ENCODE measurements around the gene IL13.
"Not testable (repeated sequence)": the region's sequence is repeated elsewhere in the genome, so short reads cannot be mapped to it uniquely, and the experiment has no call there.

DNA sequence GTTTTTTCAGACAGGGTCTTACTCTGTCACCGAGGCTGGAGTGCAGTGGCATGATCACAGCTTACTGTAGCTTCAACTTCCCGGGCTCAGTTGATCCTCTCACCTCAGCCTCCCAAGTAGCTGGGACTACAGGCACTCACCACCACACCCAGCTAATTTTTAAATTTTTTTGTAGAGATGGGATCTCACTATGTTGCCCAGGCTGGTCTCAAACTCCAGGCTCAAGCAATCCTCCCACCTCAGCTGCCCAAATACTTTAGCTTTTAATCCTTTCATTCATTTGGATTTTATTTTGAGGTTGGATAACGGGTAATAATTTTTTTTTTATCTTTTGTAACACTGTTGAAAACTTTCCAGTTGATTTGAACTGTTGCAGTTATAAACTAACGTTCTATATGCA, 24.4 kb upstream of the IL13 start:
- TF ChIP-seq, protein P1, sequence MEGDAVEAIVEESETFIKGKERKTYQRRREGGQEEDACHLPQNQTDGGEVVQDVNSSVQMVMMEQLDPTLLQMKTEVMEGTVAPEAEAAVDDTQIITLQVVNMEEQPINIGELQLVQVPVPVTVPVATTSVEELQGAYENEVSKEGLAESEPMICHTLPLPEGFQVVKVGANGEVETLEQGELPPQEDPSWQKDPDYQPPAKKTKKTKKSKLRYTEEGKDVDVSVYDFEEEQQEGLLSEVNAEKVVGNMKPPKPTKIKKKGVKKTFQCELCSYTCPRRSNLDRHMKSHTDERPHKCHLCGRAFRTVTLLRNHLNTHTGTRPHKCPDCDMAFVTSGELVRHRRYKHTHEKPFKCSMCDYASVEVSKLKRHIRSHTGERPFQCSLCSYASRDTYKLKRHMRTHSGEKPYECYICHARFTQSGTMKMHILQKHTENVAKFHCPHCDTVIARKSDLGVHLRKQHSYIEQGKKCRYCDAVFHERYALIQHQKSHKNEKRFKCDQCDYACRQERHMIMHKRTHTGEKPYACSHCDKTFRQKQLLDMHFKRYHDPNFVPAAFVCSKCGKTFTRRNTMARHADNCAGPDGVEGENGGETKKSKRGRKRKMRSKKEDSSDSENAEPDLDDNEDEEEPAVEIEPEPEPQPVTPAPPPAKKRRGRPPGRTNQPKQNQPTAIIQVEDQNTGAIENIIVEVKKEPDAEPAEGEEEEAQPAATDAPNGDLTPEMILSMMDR (IDR thresholded peaks at IDR 0.05): not testable (repeated sequence)
- not testable (repeated sequence) for TF ChIP-seq POLR2A (IDR thresholded peaks at IDR 0.05)

Measured in heart left ventricle (tissue), 13 donors.